ENCODE measurements around the gene ZNF235.
"Not testable (repeated sequence)": the region's sequence is repeated elsewhere in the genome, so short reads cannot be mapped to it uniquely, and the experiment has no call there.

ZNF235 gene

GRCh38 chr19:44258136-44258535 lies 46.7 kb downstream of the ZNF235 start:
- DNase-seq (ENCODE audit: low read depth in 2 of 3, low spot score in 1 of 3), result no peak

- no peak for DNase-seq (ENCODE audit: low read depth in 2 of 3, low spot score in 1 of 3)
Measured at GRCh38 chr19:44255705-44256411, 49.0 kb downstream of the ZNF235 start.

GRCh38 chr19:44254496-44254895 lies 50.3 kb downstream of the ZNF235 start:
- no peak for DNase-seq (ENCODE audit: low read depth in 2 of 3, low spot score in 1 of 3)

DNA sequence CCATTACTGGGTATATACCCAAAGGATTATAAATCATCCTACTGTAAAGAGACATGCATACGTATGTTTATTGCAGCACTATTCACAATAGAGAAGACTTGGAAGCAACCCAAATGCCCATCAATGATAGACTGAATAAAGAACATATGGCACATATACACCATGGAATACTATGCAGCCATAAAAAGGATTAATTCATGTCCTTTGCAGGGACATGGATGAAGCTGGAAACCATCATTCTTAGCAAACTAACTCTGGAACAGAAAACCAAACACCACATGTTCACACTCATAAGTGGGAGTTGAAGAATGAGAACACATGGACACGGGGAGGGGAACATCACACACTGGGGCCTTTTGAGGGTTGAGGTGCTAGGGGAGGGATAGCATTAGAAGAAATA lies 51.4 kb downstream of the ZNF235 start:
- DNase-seq (ENCODE audit: low read depth in 2 of 3, low spot score in 1 of 3), result not testable (repeated sequence)

GRCh38 chr19:44252332-44252731 lies 52.5 kb downstream of the ZNF235 start:
- not testable (repeated sequence) for DNase-seq (ENCODE audit: low read depth in 2 of 3, low spot score in 1 of 3)

- DNase-seq (ENCODE audit: low read depth in 2 of 3, low spot score in 1 of 3), result no peak
Measured at GRCh38 chr19:44236384-44236783, 68.4 kb downstream of the ZNF235 start.
